Measurements from ENCODE around the gene GCN1. TPM values are rescaled to one million over a fixed set of nuclear protein-coding genes. Genes with fewer than 3 reads are reported as not detected.
"Not testable (repeated sequence)": the region's sequence is repeated elsewhere in the genome, so short reads cannot be mapped to it uniquely, and the experiment has no call there.

The GCN1 gene
- total RNA-seq, 1 donor from 2014 or later = 36.0 TPM

GRCh38 chr12:120215766-120216735 is 21.5 kb upstream of the GCN1 start:
- DNase-seq = no peak
- Histone ChIP-seq H3K4me1 (no peaks in the 10 kb centered on the region), H3K27me3 (ENCODE audit: low read depth) (no peaks in the 10 kb centered on the region), H3K9me3 (replicated peaks) (no peaks in the 10 kb centered on the region), H3K27ac (replicated peaks) (no peak overlapping the region), H3K36me3 (peaks cover 98% of the 10 kb centered on the region), H3K4me3 (no peak overlapping the region)
- TF ChIP-seq CTCF (IDR thresholded peaks at IDR 0.05; ENCODE audit: borderline replicate concordance) = no peak
- intact Hi-C loops (cut with micrococcal nuclease) = no loop called here

DNA sequence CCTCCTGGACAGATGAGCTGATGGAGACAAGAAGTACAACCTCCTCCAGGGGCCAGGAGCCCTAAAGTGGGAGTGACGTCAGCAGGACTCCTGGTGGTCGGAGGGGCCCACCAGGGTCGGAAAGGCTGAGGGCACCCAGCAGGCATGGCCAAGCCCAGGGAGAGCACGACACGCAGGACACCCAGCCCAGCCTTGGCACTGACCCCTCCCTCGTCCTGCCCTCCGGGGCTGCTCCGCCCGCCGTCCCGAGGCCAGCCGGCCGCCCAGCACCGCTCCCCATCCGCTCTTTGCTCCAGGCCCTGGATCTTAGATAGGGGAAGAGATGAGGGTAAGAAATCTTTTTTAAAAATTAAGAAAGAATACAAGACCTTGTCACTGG is 20.8 kb upstream of the GCN1 start:
- Histone ChIP-seq H3K27me3 (ENCODE audit: low read depth) (no peaks in the 10 kb centered on the region), H3K9me3 (replicated peaks) (no peaks in the 10 kb centered on the region), H3K4me1 (no peaks in the 10 kb centered on the region), H3K4me3 (no peak overlapping the region), H3K27ac (replicated peaks) (no peak overlapping the region), H3K36me3 (peaks cover 98% of the 10 kb centered on the region)
- intact Hi-C loops (cut with micrococcal nuclease) = no loop called here
- no peak for TF ChIP-seq CTCF (IDR thresholded peaks at IDR 0.05; ENCODE audit: borderline replicate concordance)
- DNase-seq = no peak

DNA sequence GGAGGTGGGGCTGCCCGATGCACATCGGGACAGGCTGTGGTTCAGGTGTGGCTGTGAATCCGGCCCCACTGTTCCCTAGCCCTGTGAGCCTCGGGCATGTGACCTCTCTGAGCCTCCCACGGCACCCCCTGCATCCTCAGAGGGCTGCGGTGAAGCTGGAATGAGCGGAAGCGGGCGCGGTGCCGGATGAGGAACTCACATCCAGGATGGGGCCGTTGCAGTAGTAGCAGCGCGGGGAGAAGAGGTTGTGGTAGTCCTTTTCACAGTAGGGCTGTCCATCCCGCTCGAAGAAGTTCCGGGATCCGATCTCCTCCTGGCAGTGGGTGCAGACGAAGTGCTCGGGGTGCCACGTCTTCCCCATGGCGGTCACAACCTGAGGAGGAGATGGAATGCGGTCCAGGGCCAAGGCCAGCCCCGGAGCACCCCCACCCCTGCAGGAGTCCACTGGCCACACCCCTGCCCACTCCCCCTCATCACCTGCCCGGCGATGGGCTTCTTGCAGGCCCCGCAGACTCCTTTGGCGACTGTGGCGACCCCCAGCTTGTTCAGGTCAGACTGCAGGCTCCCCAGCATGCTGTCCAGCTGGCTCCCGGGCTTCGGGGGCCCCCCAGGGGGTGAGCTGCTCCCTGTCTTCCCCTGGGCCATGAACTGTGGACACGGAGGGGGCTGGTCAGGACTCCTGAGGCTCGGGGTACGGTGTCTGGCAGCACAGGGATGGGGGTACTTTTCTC is 20.3 kb upstream of the GCN1 start:
- H3K4me1 ChIP-seq = no peaks in the 10 kb centered on the region
- H3K4me3 ChIP-seq = no peak overlapping the region
- H3K27ac ChIP-seq (replicated peaks) = no peak overlapping the region
- H3K36me3 ChIP-seq = peaks cover 97% of the 10 kb centered on the region
- TF ChIP-seq CTCF (IDR thresholded peaks at IDR 0.05; ENCODE audit: borderline replicate concordance) = no peak
- no peaks in the 10 kb centered on the region for H3K9me3 ChIP-seq (replicated peaks)
- no peak for DNase-seq
- no peaks in the 10 kb centered on the region for H3K27me3 ChIP-seq (ENCODE audit: low read depth)
- intact Hi-C loops (cut with micrococcal nuclease) = no loop called here

GRCh38 chr12:120213758-120214157 is 19.2 kb upstream of the GCN1 start:
- Histone ChIP-seq H3K4me3 (no peak overlapping the region), H3K27ac (replicated peaks) (no peak overlapping the region), H3K36me3 (peaks cover 91% of the 10 kb centered on the region), H3K27me3 (ENCODE audit: low read depth) (no peaks in the 10 kb centered on the region), H3K4me1 (no peaks in the 10 kb centered on the region), H3K9me3 (replicated peaks) (no peaks in the 10 kb centered on the region)
- intact Hi-C loops (cut with micrococcal nuclease) = no loop called here
- TF ChIP-seq CTCF (IDR thresholded peaks at IDR 0.05; ENCODE audit: borderline replicate concordance) = no peak
- DNase-seq = no peak

- DNase-seq; H3K27ac ChIP-seq (replicated peaks); H3K4me1 ChIP-seq; H3K4me3 ChIP-seq; H3K9me3 ChIP-seq (replicated peaks); H3K27me3 ChIP-seq (ENCODE audit: low read depth); intact Hi-C loops (cut with micrococcal nuclease): not testable (repeated sequence)
- H3K36me3 ChIP-seq = peaks cover 85% of the 10 kb centered on the region
Observed at GRCh38 chr12:120213182-120213581, 18.7 kb upstream of the GCN1 start.

GRCh38 chr12:120212301-120212700 is 17.8 kb upstream of the GCN1 start:
- Histone ChIP-seq H3K27ac (replicated peaks) (no peak overlapping the region), H3K9me3 (replicated peaks) (no peaks in the 10 kb centered on the region), H3K36me3 (peaks cover 76% of the 10 kb centered on the region), H3K4me3 (no peak overlapping the region), H3K27me3 (ENCODE audit: low read depth) (no peaks in the 10 kb centered on the region), H3K4me1 (no peaks in the 10 kb centered on the region)
- intact Hi-C loops (cut with micrococcal nuclease) = no loop called here
- TF ChIP-seq CTCF (IDR thresholded peaks at IDR 0.05; ENCODE audit: borderline replicate concordance) = no peak
- no peak for DNase-seq
